Gastrocnemius medialis (tissue), 4 donors: Measurements from ENCODE around the gene ATP6V1E1.

ENCODE experiments used
- CTCF ChIP-seq, 5 experiments: fragments of 450-650 bp in 3 of 5; fragments of 200-600 bp in 2 of 5; sonication (generic) in 2 of 5; IDR thresholded peaks in 4 of 5; conservative IDR thresholded peaks in 1 of 5; 1 replicate in 4 of 5; 2 replicates in 1 of 5; pipeline ENCODE4 v1.5.1; 2016 to 2019; ENCODE audit warnings: antibody characterized with exemption in 5 of 5, mild to moderate bottlenecking in 3 of 5, moderate library complexity in 3 of 5
- POLR2A ChIP-seq, 2 donors: fragments of 450-650 bp; IDR thresholded peaks; one replicate each; pipeline ENCODE4 v1.6.1; 2017; ENCODE audit warnings: antibody characterized with exemption in 2 of 2, mild to moderate bottlenecking in 2 of 2, moderate library complexity in 2 of 2

GRCh38 chr22:17549655-17550054, 78.9 kb downstream of the ATP6V1E1 start:
- TF ChIP-seq POLR2A (IDR thresholded peaks at IDR 0.05) = no peak
- no peak for TF ChIP-seq CTCF (IDR thresholded peaks at IDR 0.05 in 4 of 5, conservative IDR thresholded peaks at IDR 0.05 in 1 of 5)
